Measurements from ENCODE around the gene CFAP97D1.

The CFAP97D1 gene

DNA sequence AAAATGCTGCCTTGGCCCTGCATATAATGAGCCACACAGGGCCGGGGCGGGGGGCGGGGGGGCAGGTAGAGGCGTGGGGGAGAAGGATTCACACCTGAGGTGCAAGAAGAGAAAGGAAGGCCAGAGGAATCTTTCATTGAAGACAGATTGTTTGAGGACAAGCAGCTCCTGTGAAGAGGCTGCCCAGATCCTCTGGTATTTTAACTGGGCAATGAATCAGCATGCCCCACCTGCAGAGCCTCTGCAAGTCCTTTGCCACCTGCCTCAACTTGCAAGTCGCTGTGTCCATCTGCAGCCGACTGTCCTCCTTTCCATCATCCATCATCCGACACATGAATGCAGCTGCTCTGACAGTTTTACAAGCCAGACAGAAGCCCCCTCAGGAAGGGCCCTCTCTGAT is 20.4 kb upstream of the CFAP97D1 start:
- ChIA-PET CTCF (interaction anchor here (0.8 to 7.1 kb wide), 10 partner anchors 14 to 184 kb away, joined by 3 to 118 read pairs (median 5); no protein-coding TSS in a partner anchor), POLR2A (no interaction called here)
- DNase-seq (ENCODE audit: extremely low spot score): no peak
- TF ChIP-seq SP1 (IDR thresholded peaks at IDR 0.05): no peak
- no peak for TF ChIP-seq LEF1 (IDR thresholded peaks at IDR 0.05; ENCODE audit: borderline replicate concordance)
- TF ChIP-seq SUZ12 (IDR thresholded peaks at IDR 0.05): no peak
- TF ChIP-seq CTBP1 (IDR thresholded peaks at IDR 0.05; ENCODE audit: borderline replicate concordance): no peak
- no peak for TF ChIP-seq ARNT (IDR thresholded peaks at IDR 0.05)
- TF ChIP-seq BHLHE40 (IDR thresholded peaks at IDR 0.05; ENCODE audit: borderline replicate concordance): no peak
- TF ChIP-seq, protein P1, sequence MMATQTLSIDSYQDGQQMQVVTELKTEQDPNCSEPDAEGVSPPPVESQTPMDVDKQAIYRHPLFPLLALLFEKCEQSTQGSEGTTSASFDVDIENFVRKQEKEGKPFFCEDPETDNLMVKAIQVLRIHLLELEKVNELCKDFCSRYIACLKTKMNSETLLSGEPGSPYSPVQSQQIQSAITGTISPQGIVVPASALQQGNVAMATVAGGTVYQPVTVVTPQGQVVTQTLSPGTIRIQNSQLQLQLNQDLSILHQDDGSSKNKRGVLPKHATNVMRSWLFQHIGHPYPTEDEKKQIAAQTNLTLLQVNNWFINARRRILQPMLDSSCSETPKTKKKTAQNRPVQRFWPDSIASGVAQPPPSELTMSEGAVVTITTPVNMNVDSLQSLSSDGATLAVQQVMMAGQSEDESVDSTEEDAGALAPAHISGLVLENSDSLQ (IDR thresholded peaks at IDR 0.05): no peak
- no peak for TF ChIP-seq FOXA1 (IDR thresholded peaks at IDR 0.05)
- TF ChIP-seq ZNF384 (IDR thresholded peaks at IDR 0.05): no peak
- TF ChIP-seq FOXM1 (IDR thresholded peaks at IDR 0.05; ENCODE audit: borderline replicate concordance): no peak
- TF ChIP-seq TARDBP (IDR thresholded peaks at IDR 0.05): no peak
- TF ChIP-seq HDGF (IDR thresholded peaks at IDR 0.05; ENCODE audit: borderline replicate concordance): no peak
- TF ChIP-seq FOXK2 (IDR thresholded peaks at IDR 0.05): no peak
- TF ChIP-seq L3MBTL2 (conservative IDR thresholded peaks at IDR 0.05): no peak
- TF ChIP-seq NFRKB (IDR thresholded peaks at IDR 0.05): no peak
- TF ChIP-seq ELF4 (IDR thresholded peaks at IDR 0.05): no peak

DNA sequence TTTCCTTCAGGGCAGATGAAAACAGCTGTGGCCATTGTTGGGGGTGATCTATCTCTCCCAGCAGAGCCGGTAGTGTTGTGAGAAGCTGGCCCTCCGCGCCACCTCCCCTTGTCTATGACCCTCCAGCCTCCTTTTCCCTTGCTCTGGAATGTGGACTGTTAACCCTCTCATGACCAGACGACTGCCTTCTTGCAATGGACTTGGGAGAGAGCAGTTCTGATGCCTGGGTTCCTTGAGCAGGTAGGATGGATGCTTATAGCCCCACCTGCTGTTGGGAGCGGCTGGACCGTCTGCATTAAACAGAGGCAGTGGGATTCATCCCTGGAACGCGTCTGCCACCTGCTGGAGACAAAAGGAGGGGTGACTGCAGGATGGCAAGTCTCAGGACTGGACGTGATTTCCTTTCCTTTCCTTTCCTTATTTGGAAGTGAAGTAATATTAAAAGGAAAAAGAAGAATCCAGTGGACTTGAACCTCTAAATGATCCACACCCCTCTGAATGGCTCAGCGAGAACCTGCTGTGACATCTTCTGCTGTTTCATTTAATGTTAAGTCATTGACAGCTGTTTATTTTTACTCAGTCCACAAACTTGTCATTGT is 19.9 kb upstream of the CFAP97D1 start:
- peak; percentile 90 for DNase-seq (ENCODE audit: extremely low spot score)
- TF ChIP-seq FOXM1 (IDR thresholded peaks at IDR 0.05; ENCODE audit: borderline replicate concordance): no peak
- peak; percentile 15; the same call in 1 of the 2 replicates for TF ChIP-seq ARNT (IDR thresholded peaks at IDR 0.05)
- TF ChIP-seq CTBP1 (IDR thresholded peaks at IDR 0.05; ENCODE audit: borderline replicate concordance): peak; percentile 66; the same call in 1 of the 2 replicates
- POLR2A ChIA-PET: interaction anchor here (0.6 kb wide), 1 partner anchor 233 kb away, joined by 4 read pairs; no protein-coding TSS in a partner anchor
- CTCF ChIA-PET: interaction anchor here (0.6 to 7.1 kb wide), 12 partner anchors 14 to 357 kb away, joined by 3 to 118 read pairs (median 4); no protein-coding TSS in a partner anchor

DNA sequence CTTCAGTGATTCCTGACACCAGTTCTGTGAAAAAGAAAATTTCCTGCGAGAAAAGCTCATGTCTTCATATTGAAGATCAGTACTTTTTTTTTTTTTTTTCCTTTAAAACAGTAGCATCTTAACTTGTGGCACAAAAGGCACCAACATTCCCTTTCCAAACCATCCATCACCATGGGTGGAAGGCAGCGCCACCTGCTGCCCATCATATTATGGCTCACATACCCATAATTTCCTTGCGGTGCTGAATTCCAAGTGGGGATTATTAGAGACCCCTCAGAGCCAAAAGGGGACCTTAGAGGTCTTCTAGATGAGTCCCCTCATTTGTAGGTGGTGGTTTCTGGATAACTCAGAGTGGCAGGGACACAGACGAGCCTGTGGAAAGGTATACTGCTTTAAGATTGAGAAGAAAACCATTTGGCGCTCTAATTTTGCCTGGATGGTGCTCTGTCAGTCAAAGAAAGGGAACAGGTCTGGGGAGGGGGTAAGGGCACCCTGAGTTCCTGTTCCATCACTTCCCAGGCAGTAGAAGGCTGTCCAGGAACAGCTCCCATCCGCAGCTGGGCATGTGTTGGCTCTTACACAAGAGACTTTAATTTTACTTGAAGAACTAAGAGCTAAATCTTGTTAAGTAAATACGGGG is 13.7 kb upstream of the CFAP97D1 start:
- DNase-seq (ENCODE audit: extremely low spot score): peak; percentile 72
- TF ChIP-seq L3MBTL2 (conservative IDR thresholded peaks at IDR 0.05): no peak
- no peak for TF ChIP-seq ZNF384 (IDR thresholded peaks at IDR 0.05)
- no peak for TF ChIP-seq ARNT (IDR thresholded peaks at IDR 0.05)
- TF ChIP-seq NFRKB (IDR thresholded peaks at IDR 0.05): no peak
- TF ChIP-seq BHLHE40 (IDR thresholded peaks at IDR 0.05; ENCODE audit: borderline replicate concordance): no peak
- TF ChIP-seq SUZ12 (IDR thresholded peaks at IDR 0.05): no peak
- no peak for TF ChIP-seq SP1 (IDR thresholded peaks at IDR 0.05)
- TF ChIP-seq FOXM1 (IDR thresholded peaks at IDR 0.05; ENCODE audit: borderline replicate concordance): no peak
- TF ChIP-seq, protein P1 (IDR thresholded peaks at IDR 0.05): no peak
- TF ChIP-seq FOXK2 (IDR thresholded peaks at IDR 0.05): no peak
- TF ChIP-seq HDGF (IDR thresholded peaks at IDR 0.05; ENCODE audit: borderline replicate concordance): no peak
- no peak for TF ChIP-seq CTBP1 (IDR thresholded peaks at IDR 0.05; ENCODE audit: borderline replicate concordance)
- CTCF ChIA-PET: interaction anchor here (0.5 to 3.3 kb wide), 20 partner anchors 8 to 242 kb away, joined by 3 to 23 read pairs (median 3); partner anchors contain the start of gene CD300LG
- POLR2A ChIA-PET: interaction anchor here (1.3 kb wide), 1 partner anchor 12 kb away, joined by 6 read pairs; the partner anchor contains the start of gene DUSP3

DNA sequence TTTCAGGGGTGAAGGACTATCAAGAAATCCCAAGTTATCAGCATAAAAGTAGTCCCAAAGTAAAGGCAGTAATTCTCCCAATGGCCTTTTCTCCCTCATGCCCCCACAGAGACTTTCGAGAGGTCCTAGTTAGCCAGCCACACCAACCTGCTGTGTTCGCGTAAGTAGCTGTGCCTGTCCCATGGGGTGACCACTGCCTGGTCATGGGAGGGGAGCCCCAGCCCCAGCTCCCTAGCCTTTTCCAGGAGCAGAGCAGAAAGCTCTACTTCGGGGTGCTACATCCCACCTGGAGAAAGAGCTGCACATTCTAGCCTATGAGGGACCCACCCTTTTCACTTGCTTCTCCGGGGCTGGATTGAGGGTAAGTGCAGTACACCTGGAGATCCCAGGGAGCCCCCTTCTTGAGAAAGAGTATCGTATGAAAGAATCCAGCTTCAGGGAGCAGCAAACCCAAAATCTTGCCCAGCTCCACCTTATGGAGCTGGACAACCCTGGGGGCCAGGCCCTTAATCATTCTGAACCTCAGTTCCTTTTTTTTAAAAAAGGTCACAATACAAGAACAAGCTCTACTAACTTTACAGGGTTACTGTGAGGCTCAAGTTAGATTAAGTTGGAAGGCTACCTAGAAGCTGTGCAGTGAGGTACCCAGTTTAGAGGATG is 13.1 kb upstream of the CFAP97D1 start:
- ChIA-PET CTCF (interaction anchor here (0.5 to 3.3 kb wide), 11 partner anchors 9 to 242 kb away, joined by 3 to 23 read pairs (median 3); partner anchors contain the start of gene CD300LG), POLR2A (interaction anchor here (1.3 kb wide), 1 partner anchor 12 kb away, joined by 6 read pairs; the partner anchor contains the start of gene DUSP3)
- DNase-seq (ENCODE audit: extremely low spot score): no peak
- TF ChIP-seq HDGF (IDR thresholded peaks at IDR 0.05; ENCODE audit: borderline replicate concordance) (no peak), ZNF384 (IDR thresholded peaks at IDR 0.05) (no peak), ELF4 (IDR thresholded peaks at IDR 0.05) (no peak), LEF1 (IDR thresholded peaks at IDR 0.05; ENCODE audit: borderline replicate concordance) (no peak), ARNT (IDR thresholded peaks at IDR 0.05) (no peak), SP1 (IDR thresholded peaks at IDR 0.05) (no peak), CTBP1 (IDR thresholded peaks at IDR 0.05; ENCODE audit: borderline replicate concordance) (no peak), FOXM1 (IDR thresholded peaks at IDR 0.05; ENCODE audit: borderline replicate concordance) (no peak), NFRKB (IDR thresholded peaks at IDR 0.05) (no peak)
- TF ChIP-seq, protein P1 (IDR thresholded peaks at IDR 0.05): no peak

DNA sequence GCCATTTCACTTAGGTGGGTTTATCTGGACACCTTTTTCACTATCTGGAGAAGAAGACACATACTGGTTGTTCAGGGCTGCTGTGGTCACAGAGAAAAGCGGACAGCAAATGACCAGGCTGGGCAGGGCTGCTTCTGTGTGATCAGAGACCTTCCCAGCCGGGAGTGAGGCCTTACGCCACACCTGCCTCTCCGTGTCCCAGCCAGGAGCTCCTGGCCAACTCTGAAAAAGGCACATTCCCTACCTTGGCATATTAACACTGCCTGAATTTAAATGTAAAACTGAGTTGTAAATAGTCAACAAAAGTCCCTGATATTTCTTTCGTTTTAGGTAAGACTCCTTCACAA is 12.5 kb upstream of the CFAP97D1 start:
- DNase-seq (ENCODE audit: extremely low spot score): no peak
- ChIA-PET POLR2A (interaction anchor here (1.3 kb wide), 1 partner anchor 11 kb away, joined by 6 read pairs; the partner anchor contains the start of gene DUSP3), CTCF (interaction anchor here (0.6 to 3.3 kb wide), 7 partner anchors 9 to 79 kb away, joined by 3 to 23 read pairs (median 3); partner anchors contain the start of gene CD300LG)
- TF ChIP-seq ZNF384 (IDR thresholded peaks at IDR 0.05) (no peak), FOXA1 (IDR thresholded peaks at IDR 0.05) (no peak), FOXK2 (IDR thresholded peaks at IDR 0.05) (no peak)
- TF ChIP-seq, protein P1 (IDR thresholded peaks at IDR 0.05): no peak

Data from HEK293T (cell line).